Gastrocnemius medialis (tissue), 4 donors: ENCODE data around the gene FAM50A. TPM values are rescaled to one million over a fixed set of nuclear protein-coding genes. Genes with fewer than 3 reads are reported as not detected.

Experiments
- ATAC-seq, 2 donors: fragments of 150-250 bp; one replicate each; pipeline ENCODE4 v1.9.1; 2016
- DNase-seq, 2 donors: peaks; one replicate each; pipeline ENCODE4 v3.0.0-alpha.2; 2019
- H3K27ac ChIP-seq, 4 donors: fragments of 200-600 bp; sonication (generic); 1 replicate in 1 of 4; 2 replicates in 3 of 4; pipeline ENCODE4 v1.5.1; 2016 to 2018; ENCODE audit warnings: mild to moderate bottlenecking in 2 of 4, moderate library complexity in 1 of 4
- H3K27me3 ChIP-seq, 3 donors: fragments of 200-600 bp; sonication (generic) in 2 of 3; 1 replicate in 1 of 3; 2 replicates in 2 of 3; pipeline versions ENCODE4 v1.5.1 to v1.6.0; 2016 to 2019; ENCODE audit warnings: mild to moderate bottlenecking in 1 of 3, moderate library complexity in 1 of 3
- H3K36me3 ChIP-seq, 2 donors: fragments of 200-600 bp; sonication (generic) in 1 of 2; one replicate each; pipeline ENCODE4 v1.5.1; 2017 to 2018
- H3K4me1 ChIP-seq, 2 donors: fragments of 200-600 bp; sonication (generic) in 1 of 2; one replicate each; pipeline ENCODE4 v1.5.1; 2016 to 2017; ENCODE audit warnings: mild to moderate bottlenecking in 2 of 2
- H3K4me3 ChIP-seq, 4 donors: fragments of 200-600 bp; sonication (generic) in 3 of 4; 1 replicate in 1 of 4; 2 replicates in 3 of 4; pipeline ENCODE4 v1.5.1; 2016 to 2019; ENCODE audit warnings: mild to moderate bottlenecking in 2 of 4
- H3K9me3 ChIP-seq, 3 donors: fragments of 200-600 bp; sonication (generic) in 2 of 3; 1 replicate in 1 of 3; 2 replicates in 2 of 3; pipeline ENCODE4 v1.5.1; 2016 to 2019
- CTCF ChIP-seq, 5 experiments: fragments of 450-650 bp in 3 of 5; fragments of 200-600 bp in 2 of 5; sonication (generic) in 2 of 5; IDR thresholded peaks in 4 of 5; conservative IDR thresholded peaks in 1 of 5; 1 replicate in 4 of 5; 2 replicates in 1 of 5; pipeline ENCODE4 v1.5.1; 2016 to 2019; ENCODE audit warnings: antibody characterized with exemption in 5 of 5, mild to moderate bottlenecking in 3 of 5, moderate library complexity in 3 of 5
- POLR2A ChIP-seq, 2 donors: fragments of 450-650 bp; IDR thresholded peaks; one replicate each; pipeline ENCODE4 v1.6.1; 2017; ENCODE audit warnings: antibody characterized with exemption in 2 of 2, mild to moderate bottlenecking in 2 of 2, moderate library complexity in 2 of 2
- in situ Hi-C, 4 donors: fragments of 200-750 bp; cut with MboI; loops; one replicate each; pipeline versions ENCODE4 v1.15.0 to v1.8.0; 2017; ENCODE audit warnings: low sequenced_read_pairs in 4 of 4
- intact Hi-C: fragments of 100-400 bp; cut with DNase I; formaldehyde crosslinking; loops from one replicate; pipeline ENCODE4 v1.15.1; 2023; ENCODE audit warnings: low total_unique reads
- total RNA-seq, 4 donors: library from RNA; depleted of rRNA; stranded (reverse); fragments of >200 nt; gene quantifications; one replicate each; pipeline versions ENCODE4 v1.1.0 to v1.2.3, GENCODE V29; 2016

FAM50A gene
- total RNA-seq, 4 donors from 2014 or later = 30.9 to 55.4 (median 45.3) TPM

- no peak overlapping the region for H3K4me3 ChIP-seq
These were observed 24.3 kb downstream of the FAM50A start for GRCh38 chrX:154468217-154468616.

DNA sequence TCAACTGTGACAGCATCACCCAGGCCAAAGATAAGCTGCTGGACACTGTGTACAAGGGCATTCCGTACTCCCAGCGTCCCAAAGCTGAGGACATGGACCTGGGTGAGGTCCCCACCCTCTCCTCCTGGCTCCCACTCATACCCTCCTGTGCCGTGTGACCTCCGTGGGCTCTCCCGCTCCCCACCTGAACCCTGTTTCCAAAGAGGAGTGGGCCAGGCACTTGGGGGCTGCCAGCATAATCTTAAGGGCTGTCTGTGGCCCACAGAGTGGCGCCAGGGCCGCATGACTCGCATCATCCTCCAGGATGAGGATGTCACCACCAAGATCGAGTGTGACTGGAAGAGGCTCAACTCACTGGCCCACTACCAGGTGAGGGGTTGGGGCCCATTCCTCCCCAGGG lies 25.2 kb downstream of the FAM50A start:
- H3K27me3 ChIP-seq = no peaks in the 10 kb centered on the region
- TF ChIP-seq POLR2A (IDR thresholded peaks at IDR 0.05) = no peak
- no peak for TF ChIP-seq CTCF (IDR thresholded peaks at IDR 0.05 in 4 of 5, conservative IDR thresholded peaks at IDR 0.05 in 1 of 5)
- no peak overlapping the region for H3K27ac ChIP-seq
- no peaks in the 10 kb centered on the region for H3K9me3 ChIP-seq
- ATAC-seq (no peak), DNase-seq (no peak)
- in situ Hi-C loops = no loop called here
- H3K36me3 ChIP-seq = no peaks in the 10 kb centered on the region
- no peak overlapping the region for H3K4me3 ChIP-seq
- intact Hi-C loops = no loop called here
- H3K4me1 ChIP-seq = no peaks in the 10 kb centered on the region

More at GRCh38 chrX:154468217-154468616, 24.3 kb downstream of the FAM50A start:
- no peak for ATAC-seq
- Histone ChIP-seq H3K4me1 (no peaks in the 10 kb centered on the region), H3K9me3 (no peaks in the 10 kb centered on the region), H3K27ac (no peak overlapping the region), H3K27me3 (no peaks in the 10 kb centered on the region), H3K36me3 (no peaks in the 10 kb centered on the region)
- TF ChIP-seq CTCF (IDR thresholded peaks at IDR 0.05 in 4 of 5, conservative IDR thresholded peaks at IDR 0.05 in 1 of 5) (no peak), POLR2A (IDR thresholded peaks at IDR 0.05) (no peak)
- no peak for DNase-seq
- in situ Hi-C loops (no loop called here), intact Hi-C loops (no loop called here)

DNA sequence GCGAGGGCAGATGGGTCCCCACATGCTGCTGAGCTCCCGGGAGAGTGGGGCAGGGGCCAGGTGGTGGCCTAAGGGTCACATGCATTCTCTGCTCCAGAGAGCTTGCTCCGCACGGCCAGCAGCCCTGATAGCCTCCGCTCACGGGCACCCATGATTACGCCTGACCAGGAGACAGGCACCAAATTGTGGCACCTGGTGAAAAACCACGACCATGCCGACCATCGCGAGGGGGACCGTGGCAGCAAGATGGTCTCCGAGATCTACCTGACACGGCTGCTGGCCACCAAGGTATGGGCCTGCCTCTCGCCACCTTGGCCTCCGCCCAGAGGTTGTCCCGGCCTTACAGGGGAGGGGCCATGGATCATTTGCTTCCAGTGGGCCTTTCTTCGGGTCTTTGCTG lies 25.9 kb downstream of the FAM50A start:
- ATAC-seq (no peak), DNase-seq (no peak)
- Histone ChIP-seq H3K4me1 (no peaks in the 10 kb centered on the region), H3K9me3 (no peaks in the 10 kb centered on the region), H3K27ac (no peak overlapping the region), H3K36me3 (no peaks in the 10 kb centered on the region), H3K27me3 (no peaks in the 10 kb centered on the region), H3K4me3 (no peak overlapping the region)
- TF ChIP-seq POLR2A (IDR thresholded peaks at IDR 0.05) (no peak), CTCF (IDR thresholded peaks at IDR 0.05 in 4 of 5, conservative IDR thresholded peaks at IDR 0.05 in 1 of 5) (no peak)
- in situ Hi-C loops = no loop called here
- intact Hi-C loops = no loop called here

DNA sequence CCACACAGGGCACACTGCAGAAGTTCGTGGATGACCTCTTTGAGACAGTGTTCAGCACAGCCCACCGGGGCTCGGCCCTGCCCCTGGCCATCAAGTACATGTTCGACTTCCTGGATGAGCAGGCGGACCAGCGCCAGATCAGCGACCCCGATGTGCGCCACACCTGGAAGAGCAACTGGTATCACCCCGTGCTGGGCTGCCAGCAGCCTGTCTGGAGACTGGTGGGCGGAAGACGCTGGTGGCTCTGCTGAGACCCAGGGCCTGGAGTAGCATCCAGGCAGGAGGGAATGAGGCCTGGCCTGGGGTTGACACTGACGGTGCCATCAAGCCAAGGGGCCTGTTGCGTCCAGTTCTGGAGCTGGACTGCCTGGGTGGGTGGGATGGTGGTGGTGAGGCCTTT lies 26.5 kb downstream of the FAM50A start:
- Histone ChIP-seq H3K4me3 (no peak overlapping the region), H3K27ac (no peak overlapping the region), H3K4me1 (no peaks in the 10 kb centered on the region), H3K27me3 (no peaks in the 10 kb centered on the region), H3K9me3 (no peaks in the 10 kb centered on the region), H3K36me3 (no peaks in the 10 kb centered on the region)
- ATAC-seq = no peak
- no peak for TF ChIP-seq CTCF (IDR thresholded peaks at IDR 0.05 in 4 of 5, conservative IDR thresholded peaks at IDR 0.05 in 1 of 5)
- TF ChIP-seq POLR2A (IDR thresholded peaks at IDR 0.05) = no peak
- intact Hi-C loops (no loop called here), in situ Hi-C loops (no loop called here)
- no peak for DNase-seq

- Histone ChIP-seq H3K4me1 (no peaks in the 10 kb centered on the region), H3K27me3 (no peaks in the 10 kb centered on the region), H3K27ac (no peak overlapping the region), H3K36me3 (no peaks in the 10 kb centered on the region), H3K9me3 (no peaks in the 10 kb centered on the region), H3K4me3 (no peak overlapping the region)
- in situ Hi-C loops = no loop called here
- ATAC-seq (no peak), DNase-seq (no peak)
- intact Hi-C loops = no loop called here
- TF ChIP-seq POLR2A (IDR thresholded peaks at IDR 0.05) (no peak), CTCF (IDR thresholded peaks at IDR 0.05 in 4 of 5, conservative IDR thresholded peaks at IDR 0.05 in 1 of 5) (no peak)
These were observed 27.1 kb downstream of the FAM50A start for GRCh38 chrX:154470914-154471568.
